ENCODE measurements around the gene HDAC2.

DNA sequence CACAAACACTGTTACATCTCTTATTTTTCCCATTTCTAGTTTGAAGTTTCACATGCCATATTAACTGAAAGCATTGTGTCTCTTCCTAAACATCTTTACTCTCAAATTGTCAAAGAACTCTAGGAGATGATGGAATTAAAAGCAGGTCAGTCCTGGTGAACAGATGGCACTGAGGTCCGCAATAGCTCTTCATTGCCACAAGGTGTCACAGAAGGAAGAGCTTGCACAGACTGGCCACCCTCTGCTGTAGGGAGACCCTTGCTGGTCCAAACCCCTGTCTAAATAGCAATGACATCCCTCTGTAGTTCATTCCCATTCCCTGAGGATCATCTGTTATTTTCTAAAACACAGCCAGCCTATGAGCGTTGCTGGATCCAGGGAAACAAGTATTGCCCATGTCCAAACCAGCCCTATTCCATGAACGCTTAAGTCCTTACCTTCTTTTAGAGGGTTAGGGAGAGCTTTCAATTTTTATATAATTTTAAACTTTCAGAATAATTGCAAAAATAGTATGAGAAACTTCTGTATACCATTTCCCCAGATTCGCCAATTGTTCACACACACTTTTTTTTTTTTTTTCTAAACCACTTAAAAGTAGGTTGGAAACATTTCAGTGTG lies 10.1 kb upstream of the HDAC2 start:
- TF ChIP-seq, protein P1, sequence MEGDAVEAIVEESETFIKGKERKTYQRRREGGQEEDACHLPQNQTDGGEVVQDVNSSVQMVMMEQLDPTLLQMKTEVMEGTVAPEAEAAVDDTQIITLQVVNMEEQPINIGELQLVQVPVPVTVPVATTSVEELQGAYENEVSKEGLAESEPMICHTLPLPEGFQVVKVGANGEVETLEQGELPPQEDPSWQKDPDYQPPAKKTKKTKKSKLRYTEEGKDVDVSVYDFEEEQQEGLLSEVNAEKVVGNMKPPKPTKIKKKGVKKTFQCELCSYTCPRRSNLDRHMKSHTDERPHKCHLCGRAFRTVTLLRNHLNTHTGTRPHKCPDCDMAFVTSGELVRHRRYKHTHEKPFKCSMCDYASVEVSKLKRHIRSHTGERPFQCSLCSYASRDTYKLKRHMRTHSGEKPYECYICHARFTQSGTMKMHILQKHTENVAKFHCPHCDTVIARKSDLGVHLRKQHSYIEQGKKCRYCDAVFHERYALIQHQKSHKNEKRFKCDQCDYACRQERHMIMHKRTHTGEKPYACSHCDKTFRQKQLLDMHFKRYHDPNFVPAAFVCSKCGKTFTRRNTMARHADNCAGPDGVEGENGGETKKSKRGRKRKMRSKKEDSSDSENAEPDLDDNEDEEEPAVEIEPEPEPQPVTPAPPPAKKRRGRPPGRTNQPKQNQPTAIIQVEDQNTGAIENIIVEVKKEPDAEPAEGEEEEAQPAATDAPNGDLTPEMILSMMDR (IDR thresholded peaks at IDR 0.05) = no peak
- TF ChIP-seq POLR2AphosphoS5 (IDR thresholded peaks at IDR 0.05; ENCODE audit: insufficient read depth in 1 of 2, low read depth in 1 of 2) (no peak), POLR2A (IDR thresholded peaks at IDR 0.05) (no peak)
